Endothelial cell of umbilical vein (primary cell): ENCODE measurements around the gene PPP2R2C. TPM values are rescaled to one million over a fixed set of nuclear protein-coding genes. Genes with fewer than 3 reads are reported as not detected.

ENCODE experiments used
- BruUV-seq: library from RNA; stranded (reverse); fragments of 400-500 nt; replicated peaks from 2 replicates; lab custom pipeline; 2021; lab: Mats Ljungman, UMichigan
- CTCF ChIA-PET: fragments of 300-600, 350-600 bp; sonication (Branson Sonifier 250); formaldehyde crosslinking; loops from one replicate; lab custom pipeline; 2021; ENCODE audit warnings: antibody characterized with exemption, inconsistent platforms; lab: Charles Lee
- POLR2A ChIA-PET: fragments of 300-600, 350-600 bp; sonication (Branson Sonifier 250); formaldehyde crosslinking; loops from one replicate; lab custom pipeline; 2021; ENCODE audit warnings: antibody characterized with exemption, inconsistent platforms; lab: Charles Lee
- DNase-seq: peaks from one replicate; pipeline ENCODE4 v3.0.0-alpha.2; 2011; ENCODE audit warnings: low read depth, low spot score
- FAIRE-seq: peaks from 2 replicates; lab custom pipeline; 2011; peaks lifted over from hg19 to GRCh38; lab: Jason Lieb, UNC
- H2AFZ ChIP-seq: 2 replicates; pipeline ENCODE4 v1.6.0; 2012; ENCODE audit warnings: low read depth, low read length, control low read depth, inconsistent platforms
- H3K27ac ChIP-seq: 2 replicates; pipeline ENCODE4 v1.5.1; 2011; ENCODE audit warnings: low read depth, mild to moderate bottlenecking, control low read depth, low read length, moderate library complexity; ENCODE audit not compliant: insufficient read depth
- H3K27me3 ChIP-seq, 2 experiments: 2 replicates each; pipeline versions ENCODE4 v1.6.0 to v1.6.1; 2011; ENCODE audit warnings: low read length in 2 of 2, mixed read lengths in 1 of 2; ENCODE audit not compliant: control insufficient read depth in 2 of 2, insufficient read depth in 2 of 2
- H3K36me3 ChIP-seq, 2 experiments: 2 replicates in 1 of 2; 3 replicates in 1 of 2; pipeline ENCODE4 v1.5.1; 2011; ENCODE audit warnings: low read length in 2 of 2, mild to moderate bottlenecking in 1 of 2, moderate library complexity in 1 of 2; ENCODE audit not compliant: control insufficient read depth in 2 of 2, insufficient read depth in 2 of 2; ENCODE audit errors: extremely low read depth in 1 of 2
- H3K4me1 ChIP-seq: 3 replicates; pipeline ENCODE4 v1.5.1; 2011; ENCODE audit warnings: mild to moderate bottlenecking, low read length; ENCODE audit not compliant: control insufficient read depth, insufficient read depth; ENCODE audit errors: extremely low read depth
- H3K4me2 ChIP-seq: 2 replicates; pipeline ENCODE4 v1.6.1; 2011; ENCODE audit warnings: low read length, control low read depth, mixed read lengths; ENCODE audit not compliant: insufficient read depth
- H3K4me3 ChIP-seq, 3 experiments: fragments of 200-600 bp in 1 of 3; sonication (generic), shearing (Covaris generic) in 1 of 3; replicated peaks in 1 of 3; 2 replicates each; pipeline ENCODE4 v1.5.1; 2011 to 2016; ENCODE audit warnings: control low read depth in 3 of 3, low read length in 3 of 3, mild to moderate bottlenecking in 2 of 3, inconsistent platforms in 1 of 3, low read depth in 1 of 3, moderate library complexity in 1 of 3; ENCODE audit not compliant: insufficient read depth in 1 of 3
- H3K79me2 ChIP-seq: 2 replicates; pipeline ENCODE4 v1.6.0; 2012; ENCODE audit warnings: low read length, inconsistent platforms; ENCODE audit not compliant: control insufficient read depth, insufficient read depth
- H3K9ac ChIP-seq: replicated peaks from 2 replicates; pipeline ENCODE3; 2011; ENCODE audit warnings: low read length, control low read depth; ENCODE audit not compliant: insufficient read depth; ENCODE audit errors: extremely low read depth
- H3K9me1 ChIP-seq: replicated peaks from 3 replicates; pipeline ENCODE4 v1.6.0; 2011; ENCODE audit warnings: mild to moderate bottlenecking, low read length; ENCODE audit not compliant: control insufficient read depth, insufficient read depth; ENCODE audit errors: extremely low read depth
- H3K9me3 ChIP-seq: replicated peaks from 2 replicates; pipeline ENCODE4 v1.5.1; 2012; ENCODE audit warnings: low read length, inconsistent platforms; ENCODE audit not compliant: control insufficient read depth, insufficient read depth
- H4K20me1 ChIP-seq: replicated peaks from 2 replicates; pipeline ENCODE3; 2011; ENCODE audit warnings: mild to moderate bottlenecking, low read length; ENCODE audit not compliant: control insufficient read depth, insufficient read depth; ENCODE audit errors: extremely low read depth
- EZH2 ChIP-seq: IDR thresholded peaks from 2 replicates; pipeline ENCODE4 v1.6.1; 2012; ENCODE audit warnings: borderline replicate concordance, low read depth, mild to moderate bottlenecking, moderate library complexity, low read length, inconsistent platforms; ENCODE audit not compliant: severe bottlenecking
- FOS ChIP-seq: IDR thresholded peaks from 2 replicates; pipeline ENCODE4 v1.6.1; 2011; ENCODE audit warnings: mild to moderate bottlenecking, low read length, moderate library complexity, borderline replicate concordance; ENCODE audit not compliant: insufficient read depth
- GATA2 ChIP-seq: IDR thresholded peaks from 2 replicates; pipeline ENCODE4 v1.7.0; 2011; ENCODE audit warnings: low read depth, mild to moderate bottlenecking, moderate library complexity, mixed read lengths, low read length; ENCODE audit not compliant: insufficient read length, insufficient read depth
- JUN ChIP-seq: IDR thresholded peaks from 2 replicates; pipeline ENCODE4 v1.6.1; 2011; ENCODE audit warnings: borderline replicate concordance, low read depth; ENCODE audit not compliant: insufficient read length, insufficient read depth
- MYC ChIP-seq: IDR thresholded peaks from one replicate; pipeline ENCODE4 v1.6.1; 2011; ENCODE audit warnings: mild to moderate bottlenecking, low read depth, low read length
- POLR2A ChIP-seq: IDR thresholded peaks from 2 replicates; pipeline ENCODE4 v1.6.1; 2012; ENCODE audit warnings: low read depth, mild to moderate bottlenecking, control low read depth, low read length
- POLR2AphosphoS5 ChIP-seq: IDR thresholded peaks from 2 replicates; pipeline ENCODE4 v1.6.1; 2012; ENCODE audit warnings: low read depth, mild to moderate bottlenecking, control low read depth, low read length, moderate library complexity; ENCODE audit not compliant: insufficient read depth
- dilution Hi-C: fragments of 300-500 bp; cut with MboI; formaldehyde crosslinking; loops from one replicate; pipeline ENCODE4 v1.15.0; 2019; ENCODE audit warnings: low sequenced_read_pairs; ENCODE audit not compliant: extremely low pct_ligation_motif_present
- intact Hi-C: fragments of 100-400 bp; cut with micrococcal nuclease; formaldehyde crosslinking; loops from one replicate; pipeline ENCODE4 v1.10.0; 2022
- polyA plus RNA-seq, 4 experiments: library from polyadenylated mRNA; depleted of rRNA in 3 of 4; stranded (reverse) in 3 of 4; unstranded in 1 of 4; fragments of >200 nt; gene quantifications; 2 replicates each; pipeline versions ENCODE4 v1.2.1 to v1.2.3, GENCODE V29; 2011 to 2012; ENCODE audit warnings: missing spikeins in 1 of 4
- total RNA-seq: library from RNA; stranded (reverse); gene quantifications from 2 replicates; pipeline ENCODE4 v1.2.3, GENCODE V29; 2021
- TF ChIP-seq, protein P1 (sequence below), 2 donors: IDR thresholded peaks; 1 replicate in 1 of 2; 2 replicates in 1 of 2; pipeline ENCODE4 v1.5.1; 2011; ENCODE audit warnings: low read length in 2 of 2, mild to moderate bottlenecking in 2 of 2, moderate library complexity in 2 of 2, control low read depth in 1 of 2, inconsistent platforms in 1 of 2, low read depth in 1 of 2; ENCODE audit not compliant: insufficient read depth in 1 of 2; ENCODE audit errors: extremely low read depth in 1 of 2
- TF ChIP-seq, protein P2 (sequence below): IDR thresholded peaks from 2 replicates; pipeline ENCODE4 v1.6.1; 2011; ENCODE audit not compliant: insufficient read depth, insufficient read length

PPP2R2C gene
- total and polyA plus RNA-seq, 2 donors (not counting 3 experiments of a cell fraction or from before 2014, with no cell fraction given): 0.03 to 0.09 TPM

DNA sequence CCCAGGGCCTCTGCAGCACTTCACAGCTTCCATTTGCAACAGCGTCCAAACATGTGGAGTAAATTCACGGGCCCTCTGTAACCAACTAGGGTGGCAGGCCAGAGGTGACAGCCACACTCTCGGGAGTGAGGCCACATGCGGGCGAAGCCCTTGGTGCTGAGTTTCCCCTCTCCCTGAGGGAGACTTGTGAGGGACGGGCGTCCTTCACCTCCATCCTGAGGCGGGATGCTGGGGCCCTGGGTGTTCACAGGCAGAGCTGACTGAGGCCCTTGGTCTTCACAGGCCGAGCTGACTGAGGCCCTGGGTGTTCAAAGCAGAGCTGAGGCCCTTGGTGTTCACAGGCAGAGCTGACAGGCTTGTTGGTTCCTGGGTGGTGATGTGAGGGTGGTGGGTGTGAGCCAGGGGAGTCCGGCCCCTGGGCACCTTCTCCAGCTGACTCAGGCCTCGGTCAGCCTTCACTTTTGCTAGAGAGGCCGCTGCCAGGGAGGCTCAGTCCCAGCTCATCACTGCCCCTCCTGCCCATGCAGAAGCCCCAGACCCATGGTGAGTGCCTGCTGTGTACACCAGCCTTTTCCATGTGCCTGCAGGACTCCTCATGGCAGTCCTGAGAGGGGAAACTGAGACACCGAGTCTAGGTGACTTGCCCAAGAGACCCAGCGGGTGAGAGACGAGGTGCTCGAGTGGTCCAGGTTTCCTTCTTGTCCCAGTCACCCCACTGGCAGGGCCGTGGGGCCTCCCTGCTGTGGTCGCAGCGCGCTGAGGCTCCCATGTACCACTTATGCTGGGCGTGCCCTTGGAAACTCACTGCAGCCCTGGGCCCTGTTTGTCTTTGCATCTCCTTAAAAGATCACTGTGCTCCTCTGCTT, 194.2 kb downstream of the PPP2R2C start:
- Histone ChIP-seq H3K27ac (peak overlapping the region; percentile 64), H4K20me1 (no peaks in the 10 kb centered on the region), H3K9me3 (no peaks in the 10 kb centered on the region), H3K79me2 (no peaks in the 10 kb centered on the region), H2AFZ (no peak overlapping the region), H3K4me1 (peaks cover 27% of the 10 kb centered on the region), H3K4me2 (peak overlapping the region; percentile 28), H3K36me3 (peaks cover 0 to 21% of the 10 kb centered on the region in 2 experiments), H3K27me3 (no peaks in the 10 kb centered on the region), H3K9ac (peak overlapping the region; percentile 24), H3K9me1 (no peaks in the 10 kb centered on the region), H3K4me3 (no peak overlapping the region)
- dilution Hi-C loops: no loop called here
- ChIA-PET CTCF (interaction anchor here (1.0 to 3.0 kb wide), 6 partner anchors 9 to 53 kb away, joined by 3 to 19 read pairs (median 14); partner anchors contain the start of gene WFS1), POLR2A (interaction anchor here (1.2 kb wide), 1 partner anchor 9 kb away, joined by 6 read pairs; the partner anchor contains the start of gene WFS1)
- BruUV-seq: no TSS peak
- intact Hi-C loops: loop anchor here (1.0 to 10.0 kb wide), 2 partner anchors 9 to 1243 kb away; partner anchors contain the start of gene WFS1
- FAIRE-seq: no peak
- no peak for DNase-seq
- TF ChIP-seq, protein P1, sequence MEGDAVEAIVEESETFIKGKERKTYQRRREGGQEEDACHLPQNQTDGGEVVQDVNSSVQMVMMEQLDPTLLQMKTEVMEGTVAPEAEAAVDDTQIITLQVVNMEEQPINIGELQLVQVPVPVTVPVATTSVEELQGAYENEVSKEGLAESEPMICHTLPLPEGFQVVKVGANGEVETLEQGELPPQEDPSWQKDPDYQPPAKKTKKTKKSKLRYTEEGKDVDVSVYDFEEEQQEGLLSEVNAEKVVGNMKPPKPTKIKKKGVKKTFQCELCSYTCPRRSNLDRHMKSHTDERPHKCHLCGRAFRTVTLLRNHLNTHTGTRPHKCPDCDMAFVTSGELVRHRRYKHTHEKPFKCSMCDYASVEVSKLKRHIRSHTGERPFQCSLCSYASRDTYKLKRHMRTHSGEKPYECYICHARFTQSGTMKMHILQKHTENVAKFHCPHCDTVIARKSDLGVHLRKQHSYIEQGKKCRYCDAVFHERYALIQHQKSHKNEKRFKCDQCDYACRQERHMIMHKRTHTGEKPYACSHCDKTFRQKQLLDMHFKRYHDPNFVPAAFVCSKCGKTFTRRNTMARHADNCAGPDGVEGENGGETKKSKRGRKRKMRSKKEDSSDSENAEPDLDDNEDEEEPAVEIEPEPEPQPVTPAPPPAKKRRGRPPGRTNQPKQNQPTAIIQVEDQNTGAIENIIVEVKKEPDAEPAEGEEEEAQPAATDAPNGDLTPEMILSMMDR (IDR thresholded peaks at IDR 0.05; ENCODE audit: extremely low read depth in 1 of 2, insufficient read depth in 1 of 2, low read depth in 1 of 2, low read length in 2 of 2): no peak
- TF ChIP-seq EZH2 (no peak), GATA2 (no peak), POLR2A (no peak), JUN (no peak), POLR2AphosphoS5 (no peak), FOS (no peak), MYC (no peak)
- TF ChIP-seq, protein P2, sequence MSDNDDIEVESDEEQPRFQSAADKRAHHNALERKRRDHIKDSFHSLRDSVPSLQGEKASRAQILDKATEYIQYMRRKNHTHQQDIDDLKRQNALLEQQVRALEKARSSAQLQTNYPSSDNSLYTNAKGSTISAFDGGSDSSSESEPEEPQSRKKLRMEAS: no peak
